Lung (tissue), 12 donors: ENCODE measurements around the gene STRN4. TPM values are rescaled to one million over a fixed set of nuclear protein-coding genes. Genes with fewer than 3 reads are reported as not detected.
"Not testable (repeated sequence)": the region's sequence is repeated elsewhere in the genome, so short reads cannot be mapped to it uniquely, and the experiment has no call there.

Experiments
- ATAC-seq: fragments of 200-7000 bp; cut with Tn5 transposase; one replicate; pipeline ENCODE4 v1.9.1; 2020; ENCODE audit warnings: moderate number of reproducible peaks; ENCODE audit not compliant: insufficient read depth, low FRiP score
- DNase-seq, 3 donors: peaks; one replicate each; pipeline ENCODE4 v3.0.0-alpha.2; 2013 to 2017
- H3K27ac ChIP-seq, 2 donors: one replicate each; pipeline ENCODE4 v1.5.1; 2013; ENCODE audit warnings: mild to moderate bottlenecking in 2 of 2, moderate library complexity in 2 of 2, control low read depth in 1 of 2, inconsistent platforms in 1 of 2, low read depth in 1 of 2, low read length in 1 of 2
- H3K27me3 ChIP-seq, 3 donors: one replicate each; pipeline ENCODE4 v1.5.1; 2013; ENCODE audit warnings: low read length in 2 of 3; ENCODE audit not compliant: control insufficient read depth in 3 of 3, insufficient read depth in 3 of 3
- H3K36me3 ChIP-seq, 4 donors: one replicate each; pipeline ENCODE4 v1.5.1; 2013; ENCODE audit warnings: low read length in 4 of 4, mild to moderate bottlenecking in 1 of 4, moderate library complexity in 1 of 4; ENCODE audit not compliant: control insufficient read depth in 4 of 4, insufficient read depth in 4 of 4
- H3K4me1 ChIP-seq, 5 donors: one replicate each; pipeline ENCODE4 v1.5.1; 2013; ENCODE audit warnings: low read length in 5 of 5, mild to moderate bottlenecking in 2 of 5, moderate library complexity in 1 of 5; ENCODE audit not compliant: control insufficient read depth in 5 of 5, insufficient read depth in 5 of 5
- H3K4me3 ChIP-seq: one replicate; pipeline ENCODE4 v1.5.1; 2013; ENCODE audit warnings: mild to moderate bottlenecking, control low read depth, moderate library complexity
- H3K9ac ChIP-seq, 2 donors: one replicate each; pipeline ENCODE4 v1.5.1; 2013; ENCODE audit warnings: low read length in 2 of 2, control low read depth in 1 of 2; ENCODE audit not compliant: insufficient read depth in 1 of 2
- H3K9me3 ChIP-seq, 4 donors: one replicate each; pipeline ENCODE4 v1.5.1; 2013; ENCODE audit warnings: low read length in 3 of 4, mild to moderate bottlenecking in 1 of 4, moderate library complexity in 1 of 4; ENCODE audit not compliant: control insufficient read depth in 4 of 4, insufficient read depth in 3 of 4
- WGBS, 2 donors: extraction: QIAGEN DNeasy Blood & Tissue Kit; methylation state at CpG; one replicate each; pipeline ENCODE4 v1.1.7; 2013; 5-methylcytosine and 5-hydroxymethylcytosine counted together
- polyA plus RNA-seq, 2 donors: library from polyadenylated mRNA; stranded (reverse); fragments of 200-250 nt; gene quantifications; one replicate each; pipeline ENCODE4 v1.2.1, GENCODE V29; 2013
- total RNA-seq, 2 donors: library from RNA; depleted of rRNA in 1 of 2; stranded (reverse); fragments of >200 nt in 1 of 2; gene quantifications; one replicate each; pipeline ENCODE4 v1.2.1, GENCODE V29; 2014 to 2021
- TF ChIP-seq, protein P1 (sequence below): IDR thresholded peaks from 2 replicates; pipeline ENCODE4 v1.5.1; 2012; ENCODE audit warnings: mild to moderate bottlenecking; ENCODE audit errors: control extremely low read depth, extremely low read depth
- donor health status: control.
- donor health status: control.
- donor health status: Bipolar disorder and iron deficiency.
- donor health status: healthy.
- donor health status: DM: yes; HTN: yes; CAD: no.

STRN4 gene
- total and polyA plus RNA-seq, 4 donors, result 71.6 to 86.8 (median 79.2) TPM

DNA sequence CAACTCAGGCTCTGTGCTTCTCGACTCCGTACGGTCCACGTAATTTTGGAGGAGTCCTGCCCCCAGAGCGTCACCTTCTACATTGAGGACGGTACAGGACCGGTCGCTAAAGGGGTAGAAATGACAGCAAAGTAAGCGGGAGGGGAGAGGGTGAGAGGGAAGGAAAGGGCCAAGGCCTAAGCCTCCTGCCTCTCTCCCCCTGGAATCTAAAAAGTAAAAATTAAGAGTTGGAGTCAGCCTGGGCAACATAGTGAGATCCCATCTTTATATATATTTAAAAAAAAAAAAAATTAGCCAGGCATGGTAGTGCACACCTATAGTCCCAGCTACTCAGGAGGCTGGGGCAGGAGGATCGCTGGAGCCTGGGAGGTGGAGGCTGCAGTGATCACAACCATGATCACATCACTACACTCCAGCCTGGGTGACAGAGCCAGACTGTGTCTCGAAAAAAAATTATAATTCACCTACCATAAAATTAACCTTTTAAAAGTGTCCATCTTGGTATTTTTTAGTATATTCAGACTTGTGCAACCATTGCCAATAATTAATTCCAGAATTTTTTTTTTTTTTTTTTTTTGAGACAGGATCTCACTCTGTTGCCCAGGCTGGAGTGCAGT, 29.5 kb upstream of the STRN4 start:
- Histone ChIP-seq H3K9me3 (no peaks in the 10 kb centered on the region), H3K36me3 (peaks cover 0 to 47% (median 32%) of the 10 kb centered on the region in 4 donors), H3K9ac (no peak overlapping the region), H3K4me3 (no peak overlapping the region), H3K27me3 (no peaks in the 10 kb centered on the region), H3K27ac (no peak overlapping the region), H3K4me1 (no peaks in the 10 kb centered on the region)
- 92 to 97% methylated on average over 11 of the region's 11 CpGs for WGBS, 2 donors
- DNase-seq, result no peak
- TF ChIP-seq, protein P1, sequence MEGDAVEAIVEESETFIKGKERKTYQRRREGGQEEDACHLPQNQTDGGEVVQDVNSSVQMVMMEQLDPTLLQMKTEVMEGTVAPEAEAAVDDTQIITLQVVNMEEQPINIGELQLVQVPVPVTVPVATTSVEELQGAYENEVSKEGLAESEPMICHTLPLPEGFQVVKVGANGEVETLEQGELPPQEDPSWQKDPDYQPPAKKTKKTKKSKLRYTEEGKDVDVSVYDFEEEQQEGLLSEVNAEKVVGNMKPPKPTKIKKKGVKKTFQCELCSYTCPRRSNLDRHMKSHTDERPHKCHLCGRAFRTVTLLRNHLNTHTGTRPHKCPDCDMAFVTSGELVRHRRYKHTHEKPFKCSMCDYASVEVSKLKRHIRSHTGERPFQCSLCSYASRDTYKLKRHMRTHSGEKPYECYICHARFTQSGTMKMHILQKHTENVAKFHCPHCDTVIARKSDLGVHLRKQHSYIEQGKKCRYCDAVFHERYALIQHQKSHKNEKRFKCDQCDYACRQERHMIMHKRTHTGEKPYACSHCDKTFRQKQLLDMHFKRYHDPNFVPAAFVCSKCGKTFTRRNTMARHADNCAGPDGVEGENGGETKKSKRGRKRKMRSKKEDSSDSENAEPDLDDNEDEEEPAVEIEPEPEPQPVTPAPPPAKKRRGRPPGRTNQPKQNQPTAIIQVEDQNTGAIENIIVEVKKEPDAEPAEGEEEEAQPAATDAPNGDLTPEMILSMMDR, result no peak
- no peak for ATAC-seq

DNA sequence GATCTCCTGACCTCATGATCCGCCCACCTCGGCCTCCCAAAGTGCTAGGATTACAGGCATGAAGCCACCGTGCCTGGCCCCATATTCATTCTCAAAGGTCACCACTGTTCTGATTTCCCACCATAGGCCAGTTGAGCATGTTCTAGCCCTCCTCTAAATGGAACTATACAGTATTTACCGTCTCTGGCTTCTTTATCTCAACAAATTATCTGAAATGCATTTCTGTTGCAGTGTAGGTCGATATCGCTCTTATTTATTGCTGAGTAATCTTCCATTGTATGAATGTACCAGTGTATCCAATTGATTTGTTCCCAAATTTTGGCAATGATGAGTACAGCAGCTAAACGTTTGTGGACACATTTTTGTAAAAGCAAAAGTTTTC, 26.8 kb upstream of the STRN4 start:
- Histone ChIP-seq H3K4me3 (no peak overlapping the region), H3K9me3 (no peaks in the 10 kb centered on the region), H3K36me3 (peaks cover 0 to 26% (median 21%) of the 10 kb centered on the region in 4 donors), H3K9ac (no peak overlapping the region), H3K27me3 (no peaks in the 10 kb centered on the region), H3K4me1 (no peaks in the 10 kb centered on the region), H3K27ac (no peak overlapping the region)
- 76 to 90% methylated on average over 7 of the region's 7 CpGs for WGBS, 2 donors
- no peak for ATAC-seq
- TF ChIP-seq, protein P1, result no peak
- DNase-seq, result no peak

DNA sequence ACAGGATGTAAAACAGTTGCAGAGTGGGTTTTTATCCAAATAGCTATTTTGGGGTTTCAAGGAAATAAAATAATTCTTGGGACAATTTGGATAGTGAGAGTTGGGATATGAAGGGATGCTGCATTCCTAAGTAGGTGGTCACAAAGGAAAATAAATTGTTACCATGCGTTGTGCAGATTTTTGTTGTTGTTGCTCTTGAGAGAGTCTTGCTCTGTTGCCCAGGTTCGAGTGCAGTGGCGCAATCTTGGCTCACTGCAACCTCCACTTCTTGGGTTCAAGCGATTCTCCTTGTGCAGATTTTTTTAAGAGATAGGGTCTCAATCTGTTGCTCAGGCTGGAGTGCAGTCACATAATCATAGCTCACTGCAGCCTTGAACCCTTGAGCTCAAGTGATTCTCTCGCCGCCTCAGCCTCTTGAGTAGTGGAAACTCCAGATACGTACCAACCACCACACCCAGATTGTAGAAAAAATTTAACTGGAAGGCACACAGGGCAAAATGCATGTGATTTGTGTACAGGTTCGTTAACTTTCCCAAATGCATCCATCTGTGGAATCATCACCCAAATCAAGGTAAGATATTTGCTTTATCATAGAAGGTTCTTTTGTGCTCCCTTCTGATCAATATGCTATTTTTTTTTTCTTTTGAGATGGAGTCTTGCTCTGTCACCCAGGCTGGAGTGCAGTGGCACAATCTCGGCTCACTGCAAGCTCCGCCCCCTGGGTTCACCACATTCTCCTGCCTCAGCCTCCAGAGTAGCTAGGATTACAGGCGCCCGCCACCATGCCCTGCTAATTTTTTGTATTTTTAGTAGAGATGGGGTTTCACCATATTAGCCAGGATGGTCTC, 26.1 kb upstream of the STRN4 start:
- Histone ChIP-seq H3K4me3 (no peak overlapping the region), H3K9ac (no peak overlapping the region), H3K4me1 (no peaks in the 10 kb centered on the region), H3K27me3 (no peaks in the 10 kb centered on the region), H3K36me3 (peaks cover 0 to 24% (median 18%) of the 10 kb centered on the region in 4 donors), H3K27ac (no peak overlapping the region), H3K9me3 (no peaks in the 10 kb centered on the region)
- WGBS, 2 donors, result 64 to 80% methylated on average over 11 of the region's 12 CpGs
- ATAC-seq, result no peak
- TF ChIP-seq, protein P1, result no peak
- no peak for DNase-seq

DNA sequence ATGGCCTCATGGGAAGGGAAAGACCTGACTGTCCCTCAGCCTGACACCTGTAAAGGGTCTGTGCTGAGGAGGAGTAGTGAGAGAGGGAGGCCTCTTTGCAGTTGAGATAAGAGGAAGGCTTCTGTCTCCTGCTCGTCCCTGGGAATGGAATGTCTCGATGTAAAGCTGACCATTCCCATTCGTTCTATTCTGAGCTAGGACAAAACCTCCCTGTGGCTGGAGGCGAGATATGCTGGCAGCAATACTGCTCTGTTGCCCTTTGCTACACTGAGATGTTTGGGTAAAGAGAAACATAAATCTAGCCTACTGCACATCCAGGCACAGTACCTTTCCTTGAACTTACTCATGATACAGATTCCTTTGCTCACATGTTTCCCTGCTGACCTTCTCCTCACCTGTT, 22.5 kb upstream of the STRN4 start:
- not testable (repeated sequence) for H3K27me3 ChIP-seq, H3K9ac ChIP-seq, ATAC-seq, H3K36me3 ChIP-seq, H3K4me1 ChIP-seq, H3K4me3 ChIP-seq, H3K9me3 ChIP-seq, DNase-seq, H3K27ac ChIP-seq
- WGBS, 2 donors, result 68 to 77% methylated on average over 4 of the region's 4 CpGs
